ENCODE results near the gene CEMIP2. TPM values are rescaled to one million over a fixed set of nuclear protein-coding genes. Genes with fewer than 3 reads are reported as not detected.

The CEMIP2 gene
- total and polyA plus RNA-seq, 2 donors (not counting 3 experiments of a cell fraction or from before 2014, with no cell fraction given): 41.6 to 44.3 TPM

DNA sequence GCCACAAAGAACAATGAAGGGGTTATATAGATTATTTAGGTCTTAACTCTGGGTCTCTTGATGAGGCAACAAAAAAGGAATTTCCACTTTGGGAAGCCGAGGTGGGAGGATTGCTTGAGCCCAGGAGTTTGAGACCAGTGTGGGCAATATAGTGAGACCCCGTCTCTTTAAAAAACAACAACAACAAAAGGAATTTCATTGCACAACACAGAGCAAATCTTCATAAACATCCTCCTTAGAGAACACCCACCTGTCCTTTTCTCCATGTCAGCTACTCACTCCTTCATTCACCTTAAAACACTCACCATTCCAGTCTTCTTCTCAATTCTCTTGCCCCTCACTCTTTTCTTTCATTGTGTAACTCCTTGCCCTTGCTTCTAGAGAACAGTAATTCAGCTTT is 39.8 kb upstream of the CEMIP2 start:
- ChIA-PET CTCF (interaction anchor here (1.4 to 13.9 kb wide), 6 partner anchors 9 to 218 kb away, joined by 6 to 318 read pairs (median 14); no protein-coding TSS in a partner anchor), POLR2A (no interaction called here)
- no peaks in the 10 kb centered on the region for H4K20me1 ChIP-seq (replicated peaks; ENCODE audit: control insufficient read depth, extremely low read depth, insufficient read depth, low read length)
- DNase-seq (ENCODE audit: low read depth, low spot score): no peak
- no peaks in the 10 kb centered on the region for H3K9me1 ChIP-seq (replicated peaks; ENCODE audit: control insufficient read depth, extremely low read depth, insufficient read depth, low read length)
- TF ChIP-seq MAX (IDR thresholded peaks at IDR 0.05; ENCODE audit: insufficient read depth, insufficient read length) (no peak), POLR2A (IDR thresholded peaks at IDR 0.05; ENCODE audit: low read depth, low read length) (no peak), JUN (IDR thresholded peaks at IDR 0.05; ENCODE audit: borderline replicate concordance, insufficient read depth, insufficient read length, low read depth) (no peak), GATA2 (IDR thresholded peaks at IDR 0.05; ENCODE audit: insufficient read depth, insufficient read length, low read depth, low read length) (no peak), POLR2AphosphoS5 (IDR thresholded peaks at IDR 0.05; ENCODE audit: insufficient read depth, low read depth, low read length) (no peak), FOS (IDR thresholded peaks at IDR 0.05; ENCODE audit: borderline replicate concordance, insufficient read depth, low read length) (no peak), EZH2 (IDR thresholded peaks at IDR 0.05; ENCODE audit: borderline replicate concordance, low read depth, low read length, severe bottlenecking) (no peak), MYC (IDR thresholded peaks at IDR 0.05; ENCODE audit: low read depth, low read length) (no peak)
- TF ChIP-seq, protein P1, sequence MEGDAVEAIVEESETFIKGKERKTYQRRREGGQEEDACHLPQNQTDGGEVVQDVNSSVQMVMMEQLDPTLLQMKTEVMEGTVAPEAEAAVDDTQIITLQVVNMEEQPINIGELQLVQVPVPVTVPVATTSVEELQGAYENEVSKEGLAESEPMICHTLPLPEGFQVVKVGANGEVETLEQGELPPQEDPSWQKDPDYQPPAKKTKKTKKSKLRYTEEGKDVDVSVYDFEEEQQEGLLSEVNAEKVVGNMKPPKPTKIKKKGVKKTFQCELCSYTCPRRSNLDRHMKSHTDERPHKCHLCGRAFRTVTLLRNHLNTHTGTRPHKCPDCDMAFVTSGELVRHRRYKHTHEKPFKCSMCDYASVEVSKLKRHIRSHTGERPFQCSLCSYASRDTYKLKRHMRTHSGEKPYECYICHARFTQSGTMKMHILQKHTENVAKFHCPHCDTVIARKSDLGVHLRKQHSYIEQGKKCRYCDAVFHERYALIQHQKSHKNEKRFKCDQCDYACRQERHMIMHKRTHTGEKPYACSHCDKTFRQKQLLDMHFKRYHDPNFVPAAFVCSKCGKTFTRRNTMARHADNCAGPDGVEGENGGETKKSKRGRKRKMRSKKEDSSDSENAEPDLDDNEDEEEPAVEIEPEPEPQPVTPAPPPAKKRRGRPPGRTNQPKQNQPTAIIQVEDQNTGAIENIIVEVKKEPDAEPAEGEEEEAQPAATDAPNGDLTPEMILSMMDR (IDR thresholded peaks at IDR 0.05; ENCODE audit: extremely low read depth in 1 of 2, insufficient read depth in 1 of 2, low read depth in 1 of 2, low read length in 2 of 2): no peak
- intact Hi-C loops (cut with micrococcal nuclease) (loop anchor here (5.0 kb wide), 1 partner anchor 169 kb away; no protein-coding TSS in a partner anchor), dilution Hi-C loops (cut with MboI; ENCODE audit: extremely low pct_ligation_motif_present, low sequenced_read_pairs) (no loop called here)
- no peak overlapping the region for H3K9ac ChIP-seq (replicated peaks; ENCODE audit: extremely low read depth, insufficient read depth, low read length)
- FAIRE-seq: no peak
- no peak overlapping the region for H3K4me3 ChIP-seq (replicated peaks in 1 of 3; ENCODE audit: insufficient read depth in 1 of 3, low read depth in 1 of 3, low read length in 3 of 3)
- H2AFZ ChIP-seq (ENCODE audit: low read depth, low read length): no peak overlapping the region
- peaks cover 0 to 3% of the 10 kb centered on the region in 2 experiments for H3K27me3 ChIP-seq (ENCODE audit: control insufficient read depth in 2 of 2, insufficient read depth in 2 of 2, low read length in 2 of 2)
- H3K27ac ChIP-seq (ENCODE audit: insufficient read depth, low read depth, low read length): no peak overlapping the region
- no peaks in the 10 kb centered on the region for H3K79me2 ChIP-seq (ENCODE audit: control insufficient read depth, insufficient read depth, low read length)
- H3K4me1 ChIP-seq (ENCODE audit: control insufficient read depth, extremely low read depth, insufficient read depth, low read length): no peaks in the 10 kb centered on the region
- H3K36me3 ChIP-seq (ENCODE audit: control insufficient read depth in 2 of 2, extremely low read depth in 1 of 2, insufficient read depth in 2 of 2, low read length in 2 of 2): no peaks in the 10 kb centered on the region
- no peaks in the 10 kb centered on the region for H3K9me3 ChIP-seq (replicated peaks; ENCODE audit: control insufficient read depth, insufficient read depth, low read length)
- no TSS peak for BruUV-seq (replicated peaks)
- no peak overlapping the region for H3K4me2 ChIP-seq (ENCODE audit: insufficient read depth, low read length)
